IPS-15b (cell line): ENCODE results near the gene SNX12.
"Not testable (repeated sequence)": the region's sequence is repeated elsewhere in the genome, so short reads cannot be mapped to it uniquely, and the experiment has no call there.

Experiments used
- H3K27me3 ChIP-seq: one replicate; pipeline ENCODE4 v1.6.1; 2013; ENCODE audit warnings: low read length; ENCODE audit not compliant: control insufficient read depth, insufficient read depth
- H3K36me3 ChIP-seq: one replicate; pipeline ENCODE4 v1.6.1; 2013; ENCODE audit warnings: low read length; ENCODE audit not compliant: control insufficient read depth, insufficient read depth
- H3K4me1 ChIP-seq: one replicate; pipeline ENCODE4 v1.6.1; 2013; ENCODE audit warnings: mild to moderate bottlenecking, low read length; ENCODE audit not compliant: control insufficient read depth, insufficient read depth
- H3K4me3 ChIP-seq: one replicate; pipeline ENCODE4 v1.5.1; 2013; ENCODE audit warnings: low read depth, low read length
- H3K9ac ChIP-seq: one replicate; pipeline ENCODE4 v1.6.1; 2013; ENCODE audit warnings: low read depth, mild to moderate bottlenecking, low read length
- H3K9me3 ChIP-seq: one replicate; pipeline ENCODE4 v1.6.1; 2013; ENCODE audit warnings: mild to moderate bottlenecking, low read length; ENCODE audit not compliant: control insufficient read depth, insufficient read depth

Gene SNX12

DNA sequence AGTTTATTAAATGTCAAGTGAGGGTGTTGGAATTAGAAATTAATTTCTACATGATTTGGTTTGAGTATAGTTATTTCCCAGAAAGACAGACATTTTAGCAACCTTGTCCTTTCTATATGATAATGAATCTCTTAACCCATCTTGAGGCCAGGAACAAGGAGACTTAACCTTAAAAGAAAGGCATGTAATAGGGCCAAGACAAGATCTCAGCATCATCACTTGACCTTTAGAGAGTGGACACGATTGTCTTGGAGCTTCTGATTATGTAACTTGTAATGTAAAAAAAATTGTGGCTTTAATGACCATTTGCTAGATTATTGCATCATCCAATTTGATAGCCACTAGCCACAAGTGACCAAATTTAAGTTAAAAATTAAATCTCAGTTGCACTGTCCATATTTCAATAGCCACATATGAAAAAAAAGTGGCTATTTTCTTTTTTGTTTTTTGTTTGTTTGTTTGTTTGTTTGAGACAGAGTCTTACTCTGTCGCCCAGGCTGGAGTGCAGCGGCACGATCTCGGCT, 14.1 kb upstream of the SNX12 start:
- no peaks in the 10 kb centered on the region for H3K9me3 ChIP-seq
- H3K4me1 ChIP-seq: no peaks in the 10 kb centered on the region
- H3K9ac ChIP-seq: no peak overlapping the region
- H3K27me3 ChIP-seq: no peaks in the 10 kb centered on the region
- no peaks in the 10 kb centered on the region for H3K36me3 ChIP-seq
- no peak overlapping the region for H3K4me3 ChIP-seq

DNA sequence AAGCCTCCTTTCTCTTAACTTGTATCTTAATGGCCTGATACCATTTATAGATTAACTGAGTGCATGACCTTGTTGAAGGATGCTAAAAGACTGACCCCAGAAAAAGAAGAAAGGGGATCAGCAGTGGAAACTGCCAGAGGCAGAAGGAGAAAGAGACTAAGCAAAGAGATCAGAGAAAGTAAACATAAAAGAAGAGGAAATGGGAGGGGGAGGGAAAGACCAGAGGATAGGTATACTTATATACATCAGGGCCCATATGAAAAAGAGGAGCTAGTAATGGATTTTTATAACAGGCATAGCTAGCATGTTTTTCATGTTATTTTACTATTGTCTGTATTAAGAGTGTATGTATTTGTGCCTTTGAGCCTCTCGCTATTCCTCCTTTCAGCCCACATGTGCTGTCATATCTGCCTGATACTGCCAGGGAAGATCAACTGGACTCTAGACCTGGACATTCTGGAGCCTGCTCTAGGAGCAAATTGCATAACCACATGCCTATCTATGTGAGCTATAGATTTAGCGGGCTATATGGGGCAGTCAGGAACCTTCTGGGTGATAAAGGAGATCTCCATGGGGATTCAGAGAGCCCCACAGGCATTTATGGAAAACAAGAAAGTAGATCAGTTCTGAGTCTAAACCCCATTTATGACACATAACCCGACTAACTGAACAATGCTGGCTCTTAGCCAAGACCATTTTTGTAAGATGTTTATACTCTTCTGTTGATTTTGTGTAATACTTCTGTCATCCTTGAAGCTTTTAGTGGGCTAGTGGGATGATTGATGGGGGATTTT, 13.4 kb upstream of the SNX12 start:
- Histone ChIP-seq H3K36me3 (no peaks in the 10 kb centered on the region), H3K27me3 (no peaks in the 10 kb centered on the region), H3K9ac (no peak overlapping the region), H3K9me3 (no peaks in the 10 kb centered on the region), H3K4me3 (no peak overlapping the region), H3K4me1 (no peaks in the 10 kb centered on the region)

DNA sequence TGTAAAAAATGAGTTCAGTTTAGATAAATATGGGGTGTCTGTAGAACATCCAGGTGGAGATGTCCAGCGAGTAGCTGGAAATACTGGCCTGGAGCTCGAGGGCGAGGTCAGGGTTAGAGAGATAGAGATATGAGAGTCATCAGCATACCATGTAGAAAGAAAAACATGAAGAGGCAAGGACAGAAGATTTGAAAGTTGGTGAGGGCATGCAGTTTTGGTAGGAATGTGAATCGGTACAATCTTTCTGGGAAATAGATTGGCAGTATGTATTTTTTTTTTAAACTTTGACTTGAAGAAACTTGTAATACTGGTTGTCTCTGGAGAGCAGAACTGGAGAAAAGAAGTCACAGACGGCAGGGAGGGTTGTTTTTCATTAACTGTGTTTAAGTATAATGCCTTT, 2.4 kb upstream of the SNX12 start:
- H3K4me1 ChIP-seq: no peaks in the 10 kb centered on the region
- H3K27me3 ChIP-seq: no peaks in the 10 kb centered on the region
- H3K36me3 ChIP-seq: no peaks in the 10 kb centered on the region
- H3K9me3 ChIP-seq: no peaks in the 10 kb centered on the region
- no peak overlapping the region for H3K9ac ChIP-seq
- no peak overlapping the region for H3K4me3 ChIP-seq

DNA sequence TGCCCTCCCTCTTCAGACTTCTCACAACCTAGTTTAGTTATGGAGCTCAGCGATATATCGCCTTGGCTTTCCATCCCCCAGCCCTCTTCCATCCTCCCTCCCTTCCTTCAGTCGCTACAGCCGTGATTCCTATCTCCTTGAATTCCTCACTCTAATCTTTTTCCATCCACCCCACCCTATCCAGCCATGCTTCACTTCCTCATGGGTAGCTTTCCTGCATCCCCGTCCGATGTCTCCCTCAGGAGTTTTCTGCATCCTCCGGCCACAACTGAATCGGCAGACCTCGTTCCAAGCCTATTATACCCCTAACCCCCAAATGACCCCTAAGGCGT, 456 bp downstream of the SNX12 start:
- peak overlapping the region; percentile 84 for H3K4me3 ChIP-seq
- H3K36me3 ChIP-seq: peaks cover 3% of the 10 kb centered on the region
- no peaks in the 10 kb centered on the region for H3K4me1 ChIP-seq
- H3K27me3 ChIP-seq: no peaks in the 10 kb centered on the region
- no peaks in the 10 kb centered on the region for H3K9me3 ChIP-seq
- H3K9ac ChIP-seq: peak overlapping the region; percentile 49

DNA sequence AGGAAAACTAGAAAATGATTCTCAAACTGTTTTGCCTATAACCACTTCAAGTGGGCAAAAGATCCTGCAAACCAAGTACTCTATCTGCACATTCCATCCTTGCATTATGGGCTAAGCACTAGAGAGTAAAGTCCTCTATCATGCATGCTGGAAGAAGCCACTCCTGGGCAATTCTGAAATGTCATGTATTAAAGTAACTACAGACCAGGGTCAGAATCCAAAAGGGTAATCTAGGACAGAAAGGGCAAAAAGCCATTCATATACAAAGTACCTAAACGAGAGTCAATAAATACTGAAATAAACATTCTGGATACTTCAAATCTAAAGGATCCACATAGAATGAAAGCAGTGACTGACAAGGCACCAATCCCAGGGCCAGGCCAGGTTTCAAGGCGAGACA, 1.0 kb downstream of the SNX12 start:
- Histone ChIP-seq H3K27me3 (no peaks in the 10 kb centered on the region), H3K9ac (peak overlapping the region; percentile 49), H3K4me1 (no peaks in the 10 kb centered on the region), H3K36me3 (peaks cover 4% of the 10 kb centered on the region), H3K4me3 (peak overlapping the region; percentile 84), H3K9me3 (no peaks in the 10 kb centered on the region)

DNA sequence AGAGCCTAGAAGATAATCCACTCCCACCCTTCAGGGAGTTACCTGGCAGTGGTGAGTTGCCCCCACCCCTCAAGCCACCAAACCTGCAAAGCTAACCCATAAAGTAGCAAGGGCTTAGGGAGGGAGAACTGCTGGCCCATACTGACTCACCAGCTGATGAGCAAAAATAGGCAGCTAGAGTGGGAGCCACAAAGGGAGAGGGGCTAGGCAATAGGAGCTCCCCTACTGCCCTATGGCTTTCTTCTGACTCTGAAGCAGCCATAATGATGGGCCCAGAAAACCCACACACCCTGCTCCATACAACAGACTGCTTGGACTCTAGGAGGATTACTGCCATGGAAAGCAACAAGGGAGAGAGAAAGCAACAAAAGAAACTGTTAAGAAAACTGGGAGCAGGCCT, 8.0 kb downstream of the SNX12 start:
- Histone ChIP-seq H3K4me3 (no peak overlapping the region), H3K9ac (no peak overlapping the region), H3K4me1 (no peaks in the 10 kb centered on the region), H3K9me3 (no peaks in the 10 kb centered on the region), H3K36me3 (peaks cover 7% of the 10 kb centered on the region), H3K27me3 (no peaks in the 10 kb centered on the region)

DNA sequence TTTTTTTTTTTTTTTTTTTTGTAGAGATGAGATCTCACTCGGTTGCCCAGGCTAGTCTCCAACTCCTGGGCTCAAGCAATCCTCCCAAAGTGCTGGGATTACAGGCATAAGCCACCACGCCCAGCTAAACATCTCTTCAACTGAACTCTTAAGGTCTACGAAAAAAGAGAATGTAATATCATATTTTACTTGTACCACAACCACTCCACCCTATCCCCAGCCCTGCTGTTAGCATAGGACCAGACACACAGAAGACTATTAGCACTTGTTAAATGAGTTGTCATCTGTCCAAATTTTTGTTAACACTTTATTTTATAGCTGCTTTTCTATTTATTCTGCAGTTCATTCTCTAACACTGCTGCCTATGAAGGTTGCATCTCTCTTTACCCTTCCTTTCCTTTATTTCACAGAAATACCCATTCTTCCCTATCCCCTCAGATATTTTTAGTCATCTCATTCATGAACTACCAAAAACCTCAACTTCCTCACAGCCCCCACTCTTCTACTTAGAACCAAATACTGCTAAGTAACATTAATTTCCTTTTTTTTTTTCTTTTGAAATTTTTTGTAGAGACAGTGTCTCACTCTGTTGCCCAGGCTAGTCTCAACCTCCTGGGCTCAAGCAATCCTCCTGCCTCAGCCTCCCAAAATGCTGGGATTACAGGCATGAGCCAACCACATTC, 10.1 kb downstream of the SNX12 start:
- Histone ChIP-seq H3K9me3 (no peaks in the 10 kb centered on the region), H3K27me3 (no peaks in the 10 kb centered on the region), H3K4me3 (no peak overlapping the region), H3K36me3 (peaks cover 7% of the 10 kb centered on the region), H3K4me1 (peaks cover 2% of the 10 kb centered on the region), H3K9ac (no peak overlapping the region)

DNA sequence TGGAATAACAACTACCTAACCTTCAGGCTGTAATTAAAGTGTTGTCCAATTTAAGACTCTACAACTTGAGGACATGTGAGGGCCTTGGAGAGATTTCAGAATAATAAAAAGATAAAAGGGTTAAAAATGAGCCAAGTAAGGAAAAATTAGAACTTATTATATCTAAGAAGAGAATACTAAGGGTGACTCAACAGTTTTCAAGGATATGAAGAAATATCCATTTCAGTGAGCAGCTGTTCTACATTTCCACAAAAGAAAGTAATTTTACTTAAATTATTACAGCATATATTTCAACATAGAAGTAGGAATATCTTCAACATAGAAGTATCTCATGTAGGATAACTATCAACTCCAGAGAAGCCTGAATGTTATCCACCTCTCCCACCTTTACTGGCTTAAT, 11.3 kb downstream of the SNX12 start:
- peaks cover 2% of the 10 kb centered on the region for H3K36me3 ChIP-seq
- H3K27me3 ChIP-seq: no peaks in the 10 kb centered on the region
- no peak overlapping the region for H3K4me3 ChIP-seq
- no peak overlapping the region for H3K9ac ChIP-seq
- peaks cover 2% of the 10 kb centered on the region for H3K4me1 ChIP-seq
- H3K9me3 ChIP-seq: no peaks in the 10 kb centered on the region

DNA sequence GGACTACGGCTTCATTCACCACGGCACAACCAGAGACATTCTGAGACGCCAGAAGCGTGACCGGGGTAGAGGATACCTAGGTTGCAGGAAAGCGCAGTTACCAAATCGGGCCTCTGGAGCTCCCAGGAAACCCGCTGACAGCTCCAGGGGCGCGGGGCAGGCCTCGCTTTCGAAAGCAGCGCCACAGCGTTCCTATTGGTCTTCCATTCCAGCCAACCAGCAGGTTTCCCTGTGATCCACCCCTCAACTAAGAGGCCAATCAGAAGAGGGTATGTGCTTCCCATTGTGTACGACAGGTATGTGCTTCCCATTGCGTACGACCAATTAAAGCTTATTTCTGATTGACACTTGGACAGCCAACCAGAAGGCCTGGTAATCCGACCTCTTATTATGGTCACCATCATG, 14.9 kb downstream of the SNX12 start:
- Histone ChIP-seq H3K27me3 (no peaks in the 10 kb centered on the region), H3K36me3 (no peaks in the 10 kb centered on the region), H3K9me3 (no peaks in the 10 kb centered on the region), H3K9ac (no peak overlapping the region), H3K4me3 (peak overlapping the region; percentile 53), H3K4me1 (peaks cover 2% of the 10 kb centered on the region)

DNA sequence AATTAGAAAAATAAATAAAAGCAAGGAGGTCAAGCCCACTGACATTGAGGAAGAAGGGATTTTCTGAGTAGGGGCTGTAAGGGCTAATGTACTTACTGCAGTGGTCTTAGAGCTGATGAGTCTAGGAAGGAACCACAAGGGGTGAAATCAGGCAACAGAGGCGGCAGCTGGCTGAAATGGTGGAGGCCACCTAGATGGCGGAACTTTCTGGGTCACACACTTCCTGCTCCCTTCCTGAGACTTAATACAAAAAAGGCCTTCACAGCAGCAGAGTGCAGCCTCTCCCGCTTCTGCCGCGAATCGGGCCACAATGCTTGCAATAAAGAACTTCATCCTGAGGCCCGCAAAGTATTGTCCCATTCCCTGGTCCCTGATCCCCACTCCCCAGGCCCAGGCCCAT, 15.4 kb downstream of the SNX12 start:
- H3K27me3 ChIP-seq: no peaks in the 10 kb centered on the region
- peak overlapping the region; percentile 8 for H3K9ac ChIP-seq
- no peaks in the 10 kb centered on the region for H3K36me3 ChIP-seq
- H3K9me3 ChIP-seq: no peaks in the 10 kb centered on the region
- H3K4me1 ChIP-seq: peaks cover 2% of the 10 kb centered on the region
- peak overlapping the region; percentile 53 for H3K4me3 ChIP-seq

DNA sequence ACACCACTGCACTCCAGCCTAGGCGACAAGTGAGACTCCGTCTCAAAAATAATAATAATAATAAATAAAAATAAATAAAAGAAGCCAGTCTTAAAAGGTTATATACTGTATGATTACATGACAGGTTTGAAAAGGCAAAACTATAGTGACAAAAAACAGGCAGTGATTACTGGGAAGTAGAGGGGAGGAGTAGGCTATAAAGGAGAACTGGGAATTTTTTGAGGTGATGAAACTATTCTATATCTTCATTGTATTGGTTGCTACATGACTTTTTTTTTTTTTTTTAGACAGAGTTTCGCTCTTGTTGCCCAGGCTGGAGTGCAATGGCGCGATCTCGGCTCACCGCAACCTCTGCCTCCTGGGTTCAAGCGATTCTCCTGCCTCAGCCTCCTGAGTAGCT, 20.2 kb downstream of the SNX12 start:
- H3K4me3 ChIP-seq: not testable (repeated sequence)

DNA sequence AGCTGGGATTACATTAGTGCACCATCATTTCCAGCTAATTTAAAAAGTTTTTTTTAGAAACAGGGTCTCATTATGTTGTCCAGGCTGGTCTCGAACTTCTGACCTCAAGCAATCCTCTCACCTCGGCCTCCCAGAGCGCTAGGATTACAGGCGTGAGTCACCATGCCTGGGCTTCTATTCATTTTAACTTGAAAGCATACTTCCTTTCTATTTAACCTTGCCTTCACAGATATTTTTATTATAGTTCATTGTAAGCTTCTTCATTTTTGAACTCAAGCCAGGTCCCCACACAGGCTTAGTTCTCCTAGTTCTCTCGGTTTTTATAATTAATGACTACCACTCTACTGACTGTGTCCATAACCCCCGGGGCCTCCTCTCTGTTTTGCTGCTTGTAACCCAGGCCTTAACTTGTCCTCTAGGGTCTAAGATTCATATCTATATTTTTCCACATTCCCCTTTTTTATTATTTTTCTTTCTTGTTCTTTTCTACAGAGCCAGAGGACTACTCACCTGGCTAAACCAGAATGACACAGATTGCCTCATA, 50.7 kb downstream of the SNX12 start:
- peaks cover 3% of the 10 kb centered on the region for H3K9me3 ChIP-seq
- H3K4me1 ChIP-seq: no peaks in the 10 kb centered on the region

More for the DNA sequence above, 20.2 kb downstream of the SNX12 start:
- H3K4me1 ChIP-seq, H3K27me3 ChIP-seq, H3K9me3 ChIP-seq, H3K9ac ChIP-seq, H3K36me3 ChIP-seq: not testable (repeated sequence)

More for the DNA sequence above, 50.7 kb downstream of the SNX12 start:
- no peak overlapping the region for H3K4me3 ChIP-seq
- H3K27me3 ChIP-seq: no peaks in the 10 kb centered on the region
- no peaks in the 10 kb centered on the region for H3K36me3 ChIP-seq
- H3K9ac ChIP-seq: no peak overlapping the region
